Stimulated activated CD4-positive, alpha-beta T cell treated with anti-CD3 and anti-CD28 coated beads, Interleukin-1b, Interleukin-23, amount 100 ng/mL, for 48 hours (primary cell): ENCODE results near the gene RAB37.

Experiments used
- DNase-seq: peaks from one replicate; pipeline ENCODE4 v3.0.0-alpha.2; 2020

The RAB37 gene, protein sequence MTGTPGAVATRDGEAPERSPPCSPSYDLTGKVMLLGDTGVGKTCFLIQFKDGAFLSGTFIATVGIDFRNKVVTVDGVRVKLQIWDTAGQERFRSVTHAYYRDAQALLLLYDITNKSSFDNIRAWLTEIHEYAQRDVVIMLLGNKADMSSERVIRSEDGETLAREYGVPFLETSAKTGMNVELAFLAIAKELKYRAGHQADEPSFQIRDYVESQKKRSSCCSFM

GRCh38 chr17:74736513-74737298 lies at the start of gene RAB37:
TSS of gene RAB37 (plus strand) at chr17:74737256. CDS start at chr17:74737273, 17 bp downstream.
- peak; percentile 12 for DNase-seq

DNA sequence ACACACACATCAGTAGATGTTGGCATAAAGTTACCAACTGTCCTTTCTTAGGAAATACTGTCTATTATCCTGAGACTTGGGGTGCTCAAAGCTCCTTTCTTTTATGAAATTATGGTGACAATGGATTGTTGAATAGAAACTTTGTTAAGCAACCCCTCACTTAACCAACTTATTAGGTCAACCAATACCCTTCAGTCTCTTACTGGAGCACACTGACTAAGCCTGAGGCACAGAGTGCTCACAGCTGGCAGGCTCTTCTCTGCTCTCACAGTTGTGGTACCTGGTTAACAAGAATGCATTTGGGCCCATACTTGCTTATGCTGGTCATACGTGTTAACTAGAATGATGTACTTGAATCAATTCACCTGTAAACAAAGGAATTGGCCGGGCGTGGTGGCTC lies 49.2 kb upstream of the RAB37 start:
- DNase-seq, result no peak

GRCh38 chr17:74690409-74690825 lies 46.6 kb upstream of the RAB37 start:
- no peak for DNase-seq

- no peak for DNase-seq
Observed at GRCh38 chr17:74691151-74691550, 45.9 kb upstream of the RAB37 start.

DNA sequence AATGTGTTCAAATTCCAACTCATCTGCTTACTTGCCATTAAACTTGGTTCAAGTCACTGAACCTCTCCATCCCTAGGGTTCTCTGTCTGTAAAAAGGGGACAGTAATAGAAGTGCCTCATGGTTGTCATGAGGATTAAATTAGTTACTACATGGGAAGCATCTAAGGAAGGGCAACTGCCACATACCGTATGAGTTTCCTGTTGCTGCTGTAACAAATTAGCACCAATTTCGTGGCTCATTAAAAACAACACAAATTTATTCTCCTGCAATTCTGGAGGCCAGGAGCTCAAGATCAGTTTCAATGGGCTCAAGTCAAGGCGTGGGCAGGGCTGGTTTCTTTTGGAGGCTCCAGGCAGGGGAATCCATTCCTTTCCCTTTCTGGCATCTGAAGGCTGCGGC lies 43.0 kb upstream of the RAB37 start:
- no peak for DNase-seq

- DNase-seq, result no peak
Observed at GRCh38 chr17:74695629-74696028, 41.4 kb upstream of the RAB37 start.

- no peak for DNase-seq
Observed at GRCh38 chr17:74697515-74697914, 39.5 kb upstream of the RAB37 start.

DNA sequence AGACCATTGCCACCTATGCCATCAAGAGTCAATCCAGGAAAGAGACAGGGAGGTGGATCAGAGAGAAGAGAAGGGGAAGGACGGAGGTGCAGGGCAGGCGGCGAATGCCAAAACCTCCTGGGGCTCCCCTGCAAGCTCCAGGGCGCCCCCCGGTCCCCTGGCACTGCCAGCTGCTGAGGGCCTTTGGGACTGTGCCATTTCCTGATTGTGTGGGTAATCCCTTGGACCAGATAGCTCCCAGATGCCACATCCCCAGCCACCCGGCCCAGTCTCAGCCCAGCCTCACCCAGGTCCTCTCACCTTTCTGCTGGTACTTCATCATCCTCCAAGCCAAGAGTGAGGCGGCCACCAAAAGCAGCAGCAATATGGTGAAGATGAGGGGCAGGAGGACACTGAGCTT lies 39.0 kb upstream of the RAB37 start:
- no peak for DNase-seq

DNA sequence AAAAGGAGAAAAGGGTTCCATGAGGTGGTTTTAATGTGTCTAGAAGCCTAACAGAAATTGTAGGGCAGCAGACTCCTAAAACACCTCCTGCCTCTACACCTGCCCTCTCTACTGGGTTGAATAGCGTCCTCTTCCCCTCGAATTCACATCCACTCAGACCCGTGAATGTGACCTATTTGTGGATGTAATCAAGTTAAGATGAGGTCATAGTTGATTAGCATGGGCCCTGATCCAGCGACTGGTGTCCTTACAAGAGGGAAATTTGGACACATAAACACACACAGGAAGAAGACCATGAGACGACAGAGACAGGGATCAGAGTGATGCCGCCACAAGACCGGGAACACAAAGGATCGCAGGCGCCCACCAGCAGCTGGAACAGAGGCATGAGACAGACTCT lies 37.8 kb upstream of the RAB37 start:
- no peak for DNase-seq

GRCh38 chr17:74702116-74702871 lies 34.8 kb upstream of the RAB37 start:
- DNase-seq, result no peak

DNA sequence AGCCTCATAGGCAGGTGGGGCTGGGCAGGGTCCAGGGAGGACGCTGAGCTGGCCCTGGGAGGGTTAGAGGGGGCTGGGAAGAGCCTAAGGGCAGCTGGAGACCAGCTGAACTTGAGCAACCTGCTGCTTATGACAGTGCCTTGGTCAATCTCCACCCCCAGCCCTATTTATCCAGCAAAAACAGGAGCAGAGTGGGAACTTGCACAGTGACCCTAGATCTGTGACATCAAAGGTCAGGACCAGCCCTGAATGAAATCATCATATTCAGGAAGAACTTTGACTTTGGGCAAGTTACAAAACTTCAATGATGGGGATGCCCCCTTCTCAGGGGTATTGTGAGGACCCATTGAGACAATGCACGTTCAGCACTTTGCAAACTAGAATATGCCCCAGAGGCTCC lies 33.7 kb upstream of the RAB37 start:
- DNase-seq, result no peak

DNA sequence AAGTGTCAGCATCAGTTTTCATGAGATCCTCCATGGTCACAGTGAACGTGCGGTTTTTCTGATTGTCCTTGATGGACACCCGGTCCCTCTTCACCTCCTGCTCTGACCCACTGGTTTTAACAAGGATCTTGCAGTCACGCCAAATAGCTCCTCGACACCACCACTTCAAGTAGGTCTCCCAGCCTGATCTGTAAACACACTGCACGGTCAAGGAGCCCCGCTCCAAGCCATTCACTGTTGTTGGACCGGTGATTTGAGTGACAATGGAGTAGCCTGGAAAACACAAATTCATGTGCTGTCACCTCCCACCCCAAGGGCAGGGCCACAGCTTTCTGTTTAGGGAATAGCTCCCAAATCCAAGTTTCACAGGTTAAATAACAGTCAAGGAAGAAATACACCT lies 32.5 kb upstream of the RAB37 start:
- no peak for DNase-seq

GRCh38 chr17:74711058-74711824 lies 25.8 kb upstream of the RAB37 start:
- no peak for DNase-seq

DNA sequence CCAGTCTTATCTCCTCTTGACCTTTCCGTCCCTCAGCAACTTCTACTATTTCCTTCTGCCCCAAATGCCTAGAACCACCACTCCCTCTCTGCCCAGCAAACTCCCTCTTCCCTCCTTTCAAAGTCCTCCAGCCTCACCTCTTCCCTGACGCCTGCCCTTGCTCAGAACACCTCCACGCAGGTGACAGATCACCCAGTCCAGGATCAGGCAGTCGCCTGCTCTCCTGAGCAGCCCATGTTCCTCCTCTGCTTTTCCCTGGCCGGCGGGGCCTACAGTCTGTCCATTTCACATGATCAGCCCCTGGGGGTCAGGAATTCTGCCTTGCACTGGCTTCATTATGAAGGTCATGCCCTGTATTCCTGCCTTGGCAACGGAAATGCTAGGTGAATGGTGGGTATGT lies 24.8 kb upstream of the RAB37 start:
- DNase-seq, result no peak

- DNase-seq, result no peak
Observed at GRCh38 chr17:74712756-74713155, 24.3 kb upstream of the RAB37 start, which contains the start of gene CD300LF. TSS of gene CD300LF (minus strand) at chr17:74712923. CDS start at chr17:74712866, 57 bp downstream.

GRCh38 chr17:74713171-74713755 lies 23.8 kb upstream of the RAB37 start:
- no peak for DNase-seq

GRCh38 chr17:74715144-74715543 lies 21.9 kb upstream of the RAB37 start:
- DNase-seq, result no peak

- no peak for DNase-seq
Observed at GRCh38 chr17:74720506-74720905, 16.6 kb upstream of the RAB37 start.

DNA sequence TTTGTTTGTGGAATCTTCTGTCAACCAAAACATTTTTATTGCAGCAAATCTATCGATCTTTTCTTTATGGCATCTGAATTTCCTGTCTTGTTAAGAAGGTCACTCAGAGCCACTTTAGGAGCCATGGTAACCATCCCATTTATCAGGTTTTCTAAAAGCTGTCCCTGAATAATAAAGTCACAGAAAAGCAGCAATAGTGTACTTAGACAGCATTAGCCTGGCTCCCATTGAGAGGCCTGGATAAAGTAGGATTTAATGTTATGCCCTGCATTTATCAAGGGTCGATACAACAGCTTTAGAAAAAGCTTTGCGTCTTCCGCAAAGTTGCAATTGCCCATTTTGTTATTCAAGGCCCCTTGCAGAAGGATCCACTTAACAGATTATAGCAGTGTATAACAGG lies 14.3 kb upstream of the RAB37 start:
- DNase-seq, result no peak

- no peak for DNase-seq
Observed at GRCh38 chr17:74723891-74724290, 13.2 kb upstream of the RAB37 start.

DNA sequence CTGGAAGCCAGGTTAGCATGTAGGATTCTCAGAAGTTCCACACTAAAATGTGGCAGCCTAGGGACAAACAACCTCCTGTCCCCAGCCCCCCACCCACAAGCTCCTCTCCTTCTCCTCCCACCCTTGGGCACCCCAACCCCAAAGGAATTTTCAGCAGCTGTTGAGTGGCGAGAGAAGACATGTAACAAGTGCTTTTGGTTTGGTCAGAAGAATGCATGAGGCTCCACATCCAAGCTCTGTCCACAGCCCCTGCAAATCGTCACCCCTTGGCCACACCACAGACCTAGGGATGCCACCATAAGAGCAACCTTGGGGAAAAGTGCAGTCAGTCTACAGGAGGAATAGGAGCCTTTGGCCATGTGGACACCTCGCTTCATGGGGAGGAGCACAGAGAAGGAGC lies 11.9 kb upstream of the RAB37 start:
- DNase-seq, result no peak

GRCh38 chr17:74728033-74728701 lies 8.9 kb upstream of the RAB37 start:
- no peak for DNase-seq
